Activated CD4-positive, alpha-beta T cell treated with anti-CD3 and anti-CD28 coated beads for 36 hours (primary cell): ENCODE data around the gene TNFRSF9. TPM values are rescaled to one million over a fixed set of nuclear protein-coding genes. Genes with fewer than 3 reads are reported as not detected.

ENCODE experiments used
- ATAC-seq: fragments of 200-7000 bp; cut with Tn5 transposase; one replicate; pipeline ENCODE4 v1.10.0; 2021; ENCODE audit warnings: mild to moderate bottlenecking, moderate library complexity
- CTCF ChIA-PET: fragments of 350-600 bp; sonication (Branson Sonifier 250); formaldehyde crosslinking; loops from one replicate; lab custom pipeline; 2021; ENCODE audit warnings: antibody characterized with exemption; lab: Charles Lee
- POLR2A ChIA-PET: fragments of 350-600 bp; sonication (Branson Sonifier 250); formaldehyde crosslinking; loops from one replicate; lab custom pipeline; 2021; ENCODE audit warnings: antibody characterized with exemption, inconsistent platforms; lab: Charles Lee
- DNase-seq: peaks from one replicate; pipeline ENCODE4 v3.0.0-alpha.2; 2020
- H3K27ac Mint-ChIP-seq: one replicate; pipeline ENCODE4 v1.8.0; 2021; ENCODE audit warnings: mixed read lengths
- H3K27me3 Mint-ChIP-seq: one replicate; pipeline ENCODE4 v1.8.0; 2021; ENCODE audit warnings: mixed read lengths
- H3K36me3 Mint-ChIP-seq: one replicate; pipeline ENCODE4 v1.8.0; 2021; ENCODE audit warnings: low read depth, mixed read lengths
- H3K4me1 Mint-ChIP-seq: one replicate; pipeline ENCODE4 v1.8.0; 2021; ENCODE audit warnings: mixed read lengths
- H3K4me3 Mint-ChIP-seq: one replicate; pipeline ENCODE4 v1.8.0; 2021; ENCODE audit warnings: mild to moderate bottlenecking, moderate library complexity, mixed read lengths
- H3K9me3 Mint-ChIP-seq: one replicate; pipeline ENCODE4 v1.8.0; 2021; ENCODE audit warnings: low read depth, mixed read lengths
- intact Hi-C, 2 experiments: fragments of 100-400 bp; cut with DNase I in 1 of 2; cut with micrococcal nuclease in 1 of 2; formaldehyde crosslinking; loops; one replicate each; pipeline versions ENCODE4 v1.14.2 to v1.15.1; 2022 to 2024; cut with DNase I, micrococcal nuclease
- total RNA-seq, 2 experiments: library from RNA; stranded (reverse); gene quantifications; one replicate each; pipeline ENCODE4 v1.2.3, GENCODE V29; 2021

The TNFRSF9 gene
- total RNA-seq, 2 experiments from 2014 or later: 26.8 to 28.2 TPM

DNA sequence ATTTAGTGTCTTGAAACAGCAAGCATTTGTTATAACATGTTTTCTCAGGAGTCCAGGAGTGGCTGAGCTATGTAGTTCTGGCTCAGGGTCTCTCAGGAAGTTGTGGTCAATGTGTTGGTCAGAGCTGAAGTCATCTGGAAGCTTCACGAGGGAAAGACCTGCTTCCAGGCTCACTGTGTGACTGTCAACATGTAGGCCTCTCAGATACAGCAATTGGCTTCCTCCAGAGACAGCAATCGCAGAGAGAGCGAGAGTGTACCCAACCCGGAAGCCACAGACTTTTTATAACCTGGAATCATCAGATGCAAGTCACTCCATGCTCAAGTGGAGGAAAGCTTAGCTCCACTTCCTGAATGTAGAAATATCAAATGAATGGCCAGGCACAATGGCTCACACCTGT is 40.9 kb downstream of the TNFRSF9 start:
- H3K27ac Mint-ChIP-seq: no peak overlapping the region
- H3K36me3 Mint-ChIP-seq: no peaks in the 10 kb centered on the region
- POLR2A ChIA-PET: no interaction called here

DNA sequence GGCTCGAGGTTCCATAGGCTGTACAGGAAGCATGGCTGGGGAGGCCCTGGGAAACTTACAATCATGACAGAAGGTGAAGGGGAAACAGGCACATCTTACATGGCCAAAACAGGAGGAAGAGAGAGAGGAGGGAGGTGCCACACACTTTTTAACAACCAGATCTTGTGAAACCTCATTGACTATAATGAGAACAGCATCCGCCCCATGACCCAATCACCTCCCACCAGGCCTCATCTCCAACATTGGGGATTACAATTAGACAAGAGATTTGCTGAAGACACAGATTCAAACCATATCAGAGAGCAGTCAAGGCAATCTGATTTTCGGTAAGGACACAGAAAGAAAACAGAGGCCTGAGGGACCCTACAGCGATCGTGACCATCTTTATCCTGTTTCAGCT is 41.7 kb downstream of the TNFRSF9 start:
- intact Hi-C loops: no loop called here
- ChIA-PET POLR2A (no interaction called here), CTCF (interaction anchor here (0.7 to 0.8 kb wide), 2 partner anchors 13 to 146 kb away, joined by 3 read pairs; no protein-coding TSS in a partner anchor)
- ATAC-seq (no peak), DNase-seq (no peak)
- Mint-ChIP-seq H3K27ac (no peak overlapping the region), H3K36me3 (no peaks in the 10 kb centered on the region), H3K27me3 (peaks cover 4% of the 10 kb centered on the region), H3K9me3 (no peaks in the 10 kb centered on the region), H3K4me3 (no peak overlapping the region), H3K4me1 (no peaks in the 10 kb centered on the region)

More for the DNA sequence above, 40.9 kb downstream of the TNFRSF9 start:
- intact Hi-C loops: no loop called here
- DNase-seq (no peak), ATAC-seq (no peak)
- no peaks in the 10 kb centered on the region for H3K9me3 Mint-ChIP-seq
- no peaks in the 10 kb centered on the region for H3K4me1 Mint-ChIP-seq
- CTCF ChIA-PET: interaction anchor here (0.6 to 1.2 kb wide), 3 partner anchors 30 to 230 kb away, joined by 3 to 4 read pairs (median 3); no protein-coding TSS in a partner anchor
- peaks cover 4% of the 10 kb centered on the region for H3K27me3 Mint-ChIP-seq
- H3K4me3 Mint-ChIP-seq: no peak overlapping the region

DNA sequence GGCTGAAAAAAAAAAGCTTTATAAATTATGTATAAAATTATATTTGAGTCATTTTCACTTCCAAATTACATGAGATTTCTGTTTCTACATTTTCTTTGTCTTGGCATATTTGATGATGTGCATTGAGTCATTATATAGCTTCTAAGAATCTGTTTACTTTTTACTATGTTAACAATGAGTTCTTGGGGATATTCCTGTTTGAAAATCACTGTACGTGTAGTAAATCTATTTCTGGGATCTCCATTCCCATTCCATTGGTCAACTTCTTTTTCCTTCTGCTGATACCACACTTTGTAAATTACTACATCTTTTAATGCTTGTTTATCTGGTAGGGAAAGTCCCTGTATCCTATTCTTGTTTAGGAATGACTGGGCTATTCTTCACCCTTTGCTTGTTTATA is 43.6 kb downstream of the TNFRSF9 start:
- Mint-ChIP-seq H3K27ac (no peak overlapping the region), H3K9me3 (no peaks in the 10 kb centered on the region), H3K36me3 (no peaks in the 10 kb centered on the region), H3K27me3 (peaks cover 4% of the 10 kb centered on the region), H3K4me3 (no peak overlapping the region), H3K4me1 (no peaks in the 10 kb centered on the region)
- ChIA-PET CTCF (interaction anchor here (0.6 kb wide), 2 partner anchors 51 to 229 kb away, joined by 3 to 4 read pairs; no protein-coding TSS in a partner anchor), POLR2A (no interaction called here)
- intact Hi-C loops: no loop called here
- ATAC-seq: no peak
- no peak for DNase-seq

DNA sequence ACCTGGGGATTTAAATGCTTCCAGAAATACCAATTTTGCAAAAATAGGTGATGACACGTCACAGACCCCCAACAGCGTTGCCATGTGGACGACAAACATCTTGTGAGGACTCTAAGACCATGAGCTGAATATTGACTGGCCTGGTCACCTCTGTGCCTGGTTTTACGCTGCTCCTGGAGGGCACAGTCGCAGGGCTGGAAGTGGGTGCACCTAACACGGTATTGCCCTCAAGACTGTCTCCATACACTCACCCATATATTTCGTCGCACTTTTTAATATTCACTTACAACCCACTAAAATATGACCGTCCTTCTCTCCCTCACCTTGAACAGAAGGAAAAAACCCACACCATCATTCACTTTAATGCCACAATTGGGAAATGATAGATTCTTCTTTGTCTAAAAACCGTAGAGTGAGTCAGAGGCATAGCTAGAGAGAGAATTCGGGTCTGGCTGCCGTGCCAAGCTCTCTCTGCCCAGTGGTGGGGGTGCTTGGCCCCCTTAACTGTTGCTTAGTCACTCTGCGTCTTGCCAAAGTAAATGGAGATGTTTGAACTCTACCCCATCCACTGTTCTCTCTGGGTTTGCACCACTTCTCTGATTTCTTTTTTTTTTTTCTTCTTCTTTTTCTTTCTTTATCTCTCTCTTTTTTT is 47.0 kb downstream of the TNFRSF9 start:
- Mint-ChIP-seq H3K27me3 (peaks cover 4% of the 10 kb centered on the region), H3K9me3 (no peaks in the 10 kb centered on the region), H3K4me1 (no peaks in the 10 kb centered on the region), H3K36me3 (no peaks in the 10 kb centered on the region), H3K27ac (no peak overlapping the region), H3K4me3 (no peak overlapping the region)
- ATAC-seq (no peak), DNase-seq (no peak)
- POLR2A ChIA-PET: no interaction called here
- intact Hi-C loops: no loop called here
- CTCF ChIA-PET: interaction anchor here (0.5 kb wide), 1 partner anchor 1175 kb away, joined by 4 read pairs; no protein-coding TSS in a partner anchor

DNA sequence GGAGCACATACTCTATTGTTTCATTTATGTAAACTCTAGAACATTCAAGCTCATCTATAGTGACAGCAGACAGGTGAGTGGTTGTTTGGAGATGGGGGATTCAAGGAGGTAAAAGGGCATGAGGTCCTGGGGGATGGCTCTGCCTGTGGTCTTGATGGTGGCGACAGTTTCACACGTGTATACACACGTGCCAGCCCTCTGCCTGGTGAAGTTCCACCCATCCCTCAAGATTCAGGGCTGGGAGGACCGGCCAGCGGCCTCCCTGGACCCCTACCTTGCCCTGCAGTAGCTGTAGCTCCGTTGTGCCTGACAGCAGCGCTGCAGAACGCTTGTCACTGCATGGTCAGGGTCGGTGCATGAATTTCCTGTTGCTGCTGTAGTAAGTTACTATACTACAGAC is 48.8 kb downstream of the TNFRSF9 start:
- no peak for DNase-seq
- Mint-ChIP-seq H3K27me3 (peaks cover 13% of the 10 kb centered on the region), H3K27ac (no peak overlapping the region), H3K4me3 (no peak overlapping the region), H3K4me1 (no peaks in the 10 kb centered on the region), H3K36me3 (no peaks in the 10 kb centered on the region), H3K9me3 (no peaks in the 10 kb centered on the region)
- ChIA-PET POLR2A (interaction anchor here (0.6 kb wide), 1 partner anchor 229 kb away, joined by 6 read pairs; no protein-coding TSS in a partner anchor), CTCF (interaction anchor here (1.0 kb wide), 1 partner anchor 139 kb away, joined by 3 read pairs; no protein-coding TSS in a partner anchor)
- no peak for ATAC-seq
- intact Hi-C loops: no loop called here

DNA sequence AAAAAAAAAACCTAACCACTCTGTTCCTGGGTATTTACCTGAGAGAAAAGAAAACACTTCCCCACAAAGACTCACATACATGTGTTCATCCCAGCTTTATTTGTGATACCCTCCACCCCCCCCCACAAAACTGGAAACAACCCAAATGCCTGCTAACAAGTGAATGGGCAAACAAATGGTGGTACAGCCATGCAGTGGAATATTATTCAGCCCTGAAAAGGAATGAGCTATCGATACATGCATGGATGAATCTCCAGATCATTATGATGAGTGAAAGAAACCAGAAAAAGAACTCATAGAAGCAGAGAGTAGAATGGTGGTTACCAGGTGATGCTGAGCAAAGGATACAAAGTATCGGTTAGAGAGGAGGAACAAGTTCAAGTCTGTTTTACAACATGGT is 49.8 kb downstream of the TNFRSF9 start:
- no peaks in the 10 kb centered on the region for H3K36me3 Mint-ChIP-seq
- no peaks in the 10 kb centered on the region for H3K9me3 Mint-ChIP-seq
- H3K27me3 Mint-ChIP-seq: peaks cover 18% of the 10 kb centered on the region
- no peaks in the 10 kb centered on the region for H3K4me1 Mint-ChIP-seq
- no peak overlapping the region for H3K4me3 Mint-ChIP-seq
- DNase-seq (no peak), ATAC-seq (no peak)
- ChIA-PET CTCF (no interaction called here), POLR2A (no interaction called here)
- H3K27ac Mint-ChIP-seq: no peak overlapping the region
- intact Hi-C loops: no loop called here

DNA sequence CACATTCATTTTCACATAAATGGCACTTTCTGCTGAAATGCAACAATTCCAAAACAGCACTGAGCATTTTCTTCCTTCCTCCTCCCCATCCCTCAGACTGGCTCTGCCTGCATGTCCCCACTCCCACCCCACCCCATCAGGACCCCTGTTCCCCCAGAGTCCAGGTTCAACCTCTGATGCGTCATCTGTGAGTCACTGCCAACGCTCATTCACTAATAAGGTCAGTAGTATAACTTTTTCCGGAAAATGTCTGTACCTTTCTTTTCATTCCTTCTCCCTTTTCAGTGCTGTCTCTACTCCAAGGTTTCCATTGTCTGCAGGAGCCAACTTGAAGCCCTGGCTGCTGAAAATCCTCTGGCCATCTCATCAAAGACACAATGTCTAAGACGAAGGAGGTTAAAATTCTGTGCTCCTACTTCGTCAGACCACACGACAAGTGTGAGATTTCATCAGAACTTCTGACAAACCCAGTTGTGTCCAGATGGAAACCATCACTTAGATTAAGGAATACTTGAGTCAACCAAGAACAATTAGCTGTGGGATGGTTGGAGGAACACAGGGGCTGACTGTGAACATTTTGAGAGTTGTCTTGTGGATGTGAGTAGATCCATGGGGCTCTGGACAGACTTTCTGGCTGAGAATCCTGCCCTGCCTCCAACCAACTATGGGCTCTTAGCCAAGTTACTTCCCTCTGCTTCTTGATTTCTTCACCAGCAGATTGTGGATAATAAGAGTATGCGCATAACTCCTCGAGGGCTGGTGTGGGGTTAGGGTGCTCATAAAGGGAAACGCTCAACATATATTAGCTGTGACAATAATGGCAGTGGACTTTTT is 52.2 kb downstream of the TNFRSF9 start:
- Mint-ChIP-seq H3K36me3 (no peaks in the 10 kb centered on the region), H3K4me1 (no peaks in the 10 kb centered on the region), H3K27ac (no peak overlapping the region), H3K4me3 (no peak overlapping the region), H3K9me3 (peaks cover 2% of the 10 kb centered on the region), H3K27me3 (peaks cover 26% of the 10 kb centered on the region)
- ChIA-PET CTCF (interaction anchor here (1.0 kb wide), 1 partner anchor 80 kb away, joined by 3 read pairs; no protein-coding TSS in a partner anchor), POLR2A (interaction anchor here (0.6 kb wide), 1 partner anchor 85 kb away, joined by 4 read pairs; no protein-coding TSS in a partner anchor)
- no peak for ATAC-seq
- intact Hi-C loops: no loop called here
- no peak for DNase-seq

DNA sequence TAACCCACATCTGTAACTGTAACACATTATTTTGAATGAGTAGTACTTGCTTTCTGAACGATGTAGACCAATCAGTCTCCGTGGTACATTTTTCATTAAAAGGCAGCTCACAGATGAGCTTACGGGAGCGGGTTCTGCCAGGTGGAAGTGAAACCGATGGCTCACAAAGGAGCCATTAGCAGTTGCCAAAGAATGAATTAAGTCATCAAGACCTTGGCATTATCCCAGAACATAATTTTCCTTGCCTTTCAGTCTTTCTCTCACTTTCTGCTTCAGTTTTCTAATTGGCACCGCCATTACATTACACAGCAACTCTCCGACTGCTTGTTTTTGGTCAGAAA is 54.3 kb downstream of the TNFRSF9 start:
- DNase-seq (no peak), ATAC-seq (no peak)
- ChIA-PET CTCF (interaction anchor here (0.6 to 1.4 kb wide), 2 partner anchors 13 to 19 kb away, joined by 3 read pairs; no protein-coding TSS in a partner anchor), POLR2A (no interaction called here)
- Mint-ChIP-seq H3K27ac (no peak overlapping the region), H3K4me3 (no peak overlapping the region), H3K4me1 (no peaks in the 10 kb centered on the region), H3K27me3 (peaks cover 26% of the 10 kb centered on the region), H3K36me3 (no peaks in the 10 kb centered on the region), H3K9me3 (peaks cover 2% of the 10 kb centered on the region)
- intact Hi-C loops: no loop called here

DNA sequence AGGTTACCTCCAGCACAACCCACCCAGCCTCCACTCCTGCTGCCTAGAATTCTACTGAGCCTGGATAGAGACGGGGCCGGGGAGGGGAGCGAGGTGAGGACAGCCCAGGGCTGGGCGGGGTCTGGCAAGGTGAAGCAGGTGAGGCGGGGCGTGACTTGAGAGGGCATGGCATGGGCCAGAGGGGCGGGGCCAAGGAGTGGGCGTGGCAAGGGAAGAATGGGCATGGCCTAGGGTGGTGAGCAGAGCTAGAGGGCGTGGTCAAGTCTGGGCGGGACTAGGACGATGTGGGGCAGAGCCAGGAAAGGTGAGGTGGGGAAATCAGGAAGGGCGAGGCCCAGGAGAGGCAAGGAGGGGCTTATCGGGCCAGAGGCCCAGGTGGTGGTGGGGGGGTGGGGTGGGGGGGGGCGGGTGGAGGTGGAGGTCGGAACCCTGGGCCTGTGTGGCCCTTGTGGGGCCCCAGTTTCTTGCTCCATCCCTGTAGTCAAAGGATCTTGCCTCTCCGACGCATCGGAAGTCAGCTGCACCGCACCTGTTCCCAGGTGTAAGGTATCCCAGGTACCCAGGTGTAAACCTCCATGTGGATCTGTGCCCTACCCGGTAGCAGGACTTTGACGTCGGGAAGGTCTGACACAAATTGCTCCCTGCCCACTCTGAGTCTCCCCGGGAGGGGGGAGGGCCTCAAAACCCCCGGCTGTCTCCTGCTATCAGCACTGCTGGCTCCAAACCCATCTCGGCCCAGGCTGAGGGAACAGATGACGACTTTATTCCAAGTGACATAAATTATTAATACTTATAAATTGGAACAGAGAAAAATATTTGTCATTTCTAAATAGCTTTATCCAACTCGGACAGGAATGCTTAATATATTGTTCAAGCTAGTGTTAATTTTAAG is 54.9 kb downstream of the TNFRSF9 start:
- POLR2A ChIA-PET: interaction anchor here (0.6 kb wide), 1 partner anchor 104 kb away, joined by 4 read pairs; no protein-coding TSS in a partner anchor
- Mint-ChIP-seq H3K36me3 (no peaks in the 10 kb centered on the region), H3K4me1 (no peaks in the 10 kb centered on the region), H3K9me3 (peaks cover 2% of the 10 kb centered on the region), H3K27me3 (peaks cover 26% of the 10 kb centered on the region), H3K27ac (no peak overlapping the region), H3K4me3 (no peak overlapping the region)
- peak; percentile 70 for ATAC-seq
- peak; percentile 63 for DNase-seq
- intact Hi-C loops: no loop called here
- CTCF ChIA-PET: interaction anchor here (0.6 to 1.4 kb wide), 2 partner anchors 13 to 18 kb away, joined by 3 read pairs; no protein-coding TSS in a partner anchor

DNA sequence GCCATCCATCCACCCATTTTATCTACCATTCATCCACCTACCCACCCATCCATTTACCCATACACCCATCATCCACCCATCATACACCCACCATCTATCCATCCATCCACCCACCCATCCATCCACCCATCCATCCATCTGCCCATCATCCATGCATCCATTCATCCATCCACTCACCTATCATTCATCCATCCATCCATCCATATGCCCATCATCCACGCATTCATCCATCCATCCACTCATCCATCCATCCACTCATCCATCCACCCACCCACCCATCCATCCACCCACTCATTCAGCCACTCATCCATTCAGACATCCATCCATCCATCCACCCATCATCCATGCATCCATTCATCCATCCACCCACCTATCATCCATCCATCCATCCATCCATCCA is 55.9 kb downstream of the TNFRSF9 start:
- H3K4me1 Mint-ChIP-seq: no peaks in the 10 kb centered on the region
- H3K36me3 Mint-ChIP-seq: no peaks in the 10 kb centered on the region
- POLR2A ChIA-PET: no interaction called here
- intact Hi-C loops: no loop called here
- H3K9me3 Mint-ChIP-seq: peaks cover 2% of the 10 kb centered on the region
- DNase-seq (no peak), ATAC-seq (no peak)
- H3K27ac Mint-ChIP-seq: no peak overlapping the region
- CTCF ChIA-PET: no interaction called here
- no peak overlapping the region for H3K4me3 Mint-ChIP-seq
- H3K27me3 Mint-ChIP-seq: peaks cover 24% of the 10 kb centered on the region

DNA sequence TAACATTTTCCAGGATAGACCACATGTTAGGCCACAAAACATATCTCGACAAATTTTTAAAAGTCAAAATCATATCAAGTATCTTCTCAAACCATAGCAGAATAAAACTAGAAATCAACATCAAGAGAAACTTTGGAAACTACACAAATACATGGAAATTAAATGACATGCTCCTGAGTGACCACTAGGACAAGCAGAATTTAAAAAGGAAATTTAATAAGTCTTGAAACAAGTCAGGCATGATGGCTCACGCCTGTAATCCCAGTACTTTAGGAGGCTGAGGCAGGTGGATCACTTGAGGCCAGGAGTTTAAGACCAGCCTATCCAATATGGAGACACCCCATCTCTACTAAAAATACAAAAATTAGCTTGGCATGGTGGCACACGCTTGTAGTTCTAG is 61.4 kb downstream of the TNFRSF9 start:
- no peak for ATAC-seq
- intact Hi-C loops: no loop called here
- ChIA-PET POLR2A (no interaction called here), CTCF (no interaction called here)
- no peak for DNase-seq
- H3K27me3 Mint-ChIP-seq: peaks cover 4% of the 10 kb centered on the region
- H3K9me3 Mint-ChIP-seq: peaks cover 9% of the 10 kb centered on the region
- H3K36me3 Mint-ChIP-seq: peaks cover 4% of the 10 kb centered on the region
- no peak overlapping the region for H3K4me3 Mint-ChIP-seq
- no peak overlapping the region for H3K27ac Mint-ChIP-seq
- H3K4me1 Mint-ChIP-seq: peaks cover 3% of the 10 kb centered on the region
